ENCODE data around the gene CLDN10. TPM values are rescaled to one million over a fixed set of nuclear protein-coding genes. Genes with fewer than 3 reads are reported as not detected.

CLDN10 gene
- total RNA-seq, 4 donors from 2014 or later = 0.54 TPM; not detected in 3

- Histone ChIP-seq H3K4me1 (no peaks in the 10 kb centered on the region), H3K9me3 (no peaks in the 10 kb centered on the region), H3K27me3 (no peaks in the 10 kb centered on the region), H3K36me3 (no peaks in the 10 kb centered on the region), H3K27ac (no peak overlapping the region), H3K4me3 (replicated peaks in 1 of 3) (no peak overlapping the region)
- intact Hi-C loops (cut with DNase I) = no loop called here
- 64 to 67% methylated on average over 2 of the region's 2 CpGs for WGBS, 2 donors
- TF ChIP-seq POLR2A (IDR thresholded peaks at IDR 0.05) = no peak
- no peak for TF ChIP-seq CTCF (IDR thresholded peaks at IDR 0.05)
- DNase-seq = no peak
Observed at GRCh38 chr13:95541308-95541707, 11.2 kb upstream of the CLDN10 start.

GRCh38 chr13:95541911-95542474 is 10.5 kb upstream of the CLDN10 start:
- no peak for DNase-seq
- no peaks in the 10 kb centered on the region for H3K27me3 ChIP-seq
- no peak overlapping the region for H3K27ac ChIP-seq
- no peaks in the 10 kb centered on the region for H3K36me3 ChIP-seq
- H3K4me3 ChIP-seq (replicated peaks in 1 of 3) = no peak overlapping the region
- TF ChIP-seq POLR2A (IDR thresholded peaks at IDR 0.05) = no peak
- TF ChIP-seq CTCF (IDR thresholded peaks at IDR 0.05) = no peak
- no peaks in the 10 kb centered on the region for H3K9me3 ChIP-seq
- 90 to 95% methylated on average over 8 of the region's 8 CpGs for WGBS, 2 donors
- H3K4me1 ChIP-seq = no peaks in the 10 kb centered on the region
- intact Hi-C loops (cut with DNase I) = no loop called here

- Histone ChIP-seq H3K27ac (no peak overlapping the region), H3K4me1 (no peaks in the 10 kb centered on the region), H3K4me3 (replicated peaks in 1 of 3) (no peak overlapping the region), H3K27me3 (no peaks in the 10 kb centered on the region), H3K36me3 (no peaks in the 10 kb centered on the region), H3K9me3 (no peaks in the 10 kb centered on the region)
- TF ChIP-seq CTCF (IDR thresholded peaks at IDR 0.05) = no peak
- no peak for TF ChIP-seq POLR2A (IDR thresholded peaks at IDR 0.05)
- DNase-seq = no peak
- 78 to 81% methylated on average over 2 of the region's 2 CpGs for WGBS, 2 donors
- intact Hi-C loops (cut with DNase I) = no loop called here
Observed at GRCh38 chr13:95544293-95544692, 8.2 kb upstream of the CLDN10 start.

- Histone ChIP-seq H3K4me3 (replicated peaks in 1 of 3) (no peak overlapping the region), H3K9me3 (no peaks in the 10 kb centered on the region), H3K36me3 (no peaks in the 10 kb centered on the region), H3K4me1 (no peaks in the 10 kb centered on the region), H3K27ac (no peak overlapping the region), H3K27me3 (peaks cover 2% of the 10 kb centered on the region)
- 39 to 47% methylated on average over 2 of the region's 3 CpGs for WGBS, 2 donors
- TF ChIP-seq CTCF (IDR thresholded peaks at IDR 0.05) = no peak
- no peak for TF ChIP-seq POLR2A (IDR thresholded peaks at IDR 0.05)
- DNase-seq = no peak
- intact Hi-C loops (cut with DNase I) = no loop called here
Observed at GRCh38 chr13:95546919-95547318, 5.6 kb upstream of the CLDN10 start.

- peaks cover 9% of the 10 kb centered on the region for H3K27me3 ChIP-seq
- H3K27ac ChIP-seq = no peak overlapping the region
- TF ChIP-seq CTCF (IDR thresholded peaks at IDR 0.05) (no peak), POLR2A (IDR thresholded peaks at IDR 0.05) (no peak)
- H3K36me3 ChIP-seq = no peaks in the 10 kb centered on the region
- intact Hi-C loops (cut with DNase I) = no loop called here
- DNase-seq = no peak
- WGBS, 2 donors = 63 to 78% methylated on average over 6 of the region's 6 CpGs
- peaks cover 0 to 7% of the 10 kb centered on the region in 2 donors for H3K4me1 ChIP-seq
- H3K9me3 ChIP-seq = no peaks in the 10 kb centered on the region
- H3K4me3 ChIP-seq (replicated peaks in 1 of 3) = no peak overlapping the region
Observed at GRCh38 chr13:95547531-95548167, 4.9 kb upstream of the CLDN10 start.

Measured in thyroid gland (tissue), 4 donors.